Liver (tissue), 3 donors: ENCODE data around the gene FCF1.

Source experiments
- FOXA1 ChIP-seq: IDR thresholded peaks from 2 replicates; pipeline ENCODE4 v1.6.1; 2016; ENCODE audit warnings: antibody characterized with exemption
- GABPA ChIP-seq, 2 donors: IDR thresholded peaks in 1 of 2; conservative IDR thresholded peaks in 1 of 2; 2 replicates each; pipeline ENCODE4 v1.6.1; 2016; ENCODE audit warnings: antibody characterized with exemption in 2 of 2, mild to moderate bottlenecking in 1 of 2, moderate library complexity in 1 of 2
- RAD21 ChIP-seq, 2 donors: IDR thresholded peaks; 2 replicates each; pipeline ENCODE4 v1.6.1; 2016; ENCODE audit warnings: antibody characterized with exemption in 2 of 2, mild to moderate bottlenecking in 2 of 2
- SP1 ChIP-seq: IDR thresholded peaks from 2 replicates; pipeline ENCODE4 v1.6.1; 2018; ENCODE audit warnings: antibody characterized with exemption, mild to moderate bottlenecking
- TAF1 ChIP-seq: conservative IDR thresholded peaks from 2 replicates; pipeline ENCODE4 v1.6.1; 2016; ENCODE audit warnings: antibody characterized with exemption, mild to moderate bottlenecking
- YY1 ChIP-seq: IDR thresholded peaks from 2 replicates; pipeline ENCODE4 v1.6.1; 2016; ENCODE audit warnings: antibody characterized with exemption, mild to moderate bottlenecking
- TF ChIP-seq, protein P1 (sequence below): fragments of 150-350 bp; IDR thresholded peaks from 2 replicates; pipeline ENCODE4 v1.5.1; 2017; ENCODE audit warnings: improper control_type of control experiment, low read depth, low read length; ENCODE audit not compliant: missing input control
- donor health status: healthy.
- donor health status: healthy.

DNA sequence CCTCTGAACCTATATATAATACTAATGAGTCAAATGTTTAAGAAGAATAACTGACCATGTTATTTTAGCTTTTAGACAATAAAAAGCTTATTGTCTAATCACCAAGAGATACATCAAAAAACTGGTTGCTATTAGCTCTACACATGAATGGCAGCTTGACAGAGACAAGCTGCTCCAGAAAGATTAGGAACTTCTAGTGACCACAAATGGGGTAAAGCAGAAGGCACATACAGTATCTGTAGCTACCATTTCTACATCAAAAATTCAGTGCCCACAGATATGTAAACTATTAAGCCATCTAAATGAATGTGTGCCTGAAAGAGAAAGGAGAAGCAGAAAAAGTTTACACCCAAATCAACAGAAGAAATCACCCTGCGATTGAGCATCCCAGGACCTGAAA, 2.5 kb upstream of the FCF1 start:
- no peak for TF ChIP-seq TAF1
- TF ChIP-seq GABPA (IDR thresholded peaks at IDR 0.05 in 1 of 2, conservative IDR thresholded peaks at IDR 0.05 in 1 of 2): no peak
- no peak for TF ChIP-seq FOXA1
- no peak for TF ChIP-seq SP1
- TF ChIP-seq, protein P1, sequence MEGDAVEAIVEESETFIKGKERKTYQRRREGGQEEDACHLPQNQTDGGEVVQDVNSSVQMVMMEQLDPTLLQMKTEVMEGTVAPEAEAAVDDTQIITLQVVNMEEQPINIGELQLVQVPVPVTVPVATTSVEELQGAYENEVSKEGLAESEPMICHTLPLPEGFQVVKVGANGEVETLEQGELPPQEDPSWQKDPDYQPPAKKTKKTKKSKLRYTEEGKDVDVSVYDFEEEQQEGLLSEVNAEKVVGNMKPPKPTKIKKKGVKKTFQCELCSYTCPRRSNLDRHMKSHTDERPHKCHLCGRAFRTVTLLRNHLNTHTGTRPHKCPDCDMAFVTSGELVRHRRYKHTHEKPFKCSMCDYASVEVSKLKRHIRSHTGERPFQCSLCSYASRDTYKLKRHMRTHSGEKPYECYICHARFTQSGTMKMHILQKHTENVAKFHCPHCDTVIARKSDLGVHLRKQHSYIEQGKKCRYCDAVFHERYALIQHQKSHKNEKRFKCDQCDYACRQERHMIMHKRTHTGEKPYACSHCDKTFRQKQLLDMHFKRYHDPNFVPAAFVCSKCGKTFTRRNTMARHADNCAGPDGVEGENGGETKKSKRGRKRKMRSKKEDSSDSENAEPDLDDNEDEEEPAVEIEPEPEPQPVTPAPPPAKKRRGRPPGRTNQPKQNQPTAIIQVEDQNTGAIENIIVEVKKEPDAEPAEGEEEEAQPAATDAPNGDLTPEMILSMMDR: no peak
- TF ChIP-seq YY1: no peak
- no peak for TF ChIP-seq RAD21 (IDR thresholded peaks at IDR 0.05)
